NCI-H460 (cell line): Measurements from ENCODE around the gene CDH23. TPM values are rescaled to one million over a fixed set of nuclear protein-coding genes. Genes with fewer than 3 reads are reported as not detected.

Experiments
- DNase-seq: peaks from one replicate; pipeline ENCODE4 v3.0.0-alpha.2; 2016; ENCODE audit warnings: low read depth; ENCODE audit errors: extremely low read depth
- total RNA-seq: library from RNA; depleted of rRNA; stranded (reverse); fragments of >200 nt; shearing (Covaris generic); gene quantifications from 2 replicates; pipeline ENCODE4 v1.2.3, GENCODE V29; 2014

CDH23 gene
- total RNA-seq, 1 experiment from 2014 or later: under 0.01 TPM

- DNase-seq: no peak
These were observed 234.5 kb downstream of the CDH23 start for GRCh38 chr10:71631007-71631861.

GRCh38 chr10:71632200-71632820, 235.6 kb downstream of the CDH23 start:
- DNase-seq: no peak

GRCh38 chr10:71632896-71633600, 236.3 kb downstream of the CDH23 start:
- no peak for DNase-seq

GRCh38 chr10:71633920-71634319, 237.2 kb downstream of the CDH23 start:
- DNase-seq: no peak

GRCh38 chr10:71634531-71635164, 237.9 kb downstream of the CDH23 start:
- no peak for DNase-seq

GRCh38 chr10:71635251-71635866, 238.6 kb downstream of the CDH23 start:
- no peak for DNase-seq

- no peak for DNase-seq
These were observed 239.1 kb downstream of the CDH23 start for GRCh38 chr10:71635867-71636266.

GRCh38 chr10:71636588-71636987, 239.9 kb downstream of the CDH23 start:
- no peak for DNase-seq

GRCh38 chr10:71637305-71637704, 240.6 kb downstream of the CDH23 start:
- DNase-seq: no peak

- DNase-seq: no peak
These were observed 241.5 kb downstream of the CDH23 start for GRCh38 chr10:71638064-71638821.

GRCh38 chr10:71638822-71639719, 242.4 kb downstream of the CDH23 start:
- no peak for DNase-seq

- DNase-seq: no peak
These were observed 243.9 kb downstream of the CDH23 start for GRCh38 chr10:71640607-71641006.

GRCh38 chr10:71641449-71641848, 244.7 kb downstream of the CDH23 start:
- no peak for DNase-seq

GRCh38 chr10:71641986-71642385, 245.3 kb downstream of the CDH23 start:
- DNase-seq: no peak

GRCh38 chr10:71643904-71644303, 247.2 kb downstream of the CDH23 start:
- no peak for DNase-seq

GRCh38 chr10:71644307-71645180, 247.8 kb downstream of the CDH23 start:
- DNase-seq: no peak

GRCh38 chr10:71645185-71645584, 248.5 kb downstream of the CDH23 start:
- DNase-seq: no peak

- DNase-seq: no peak
These were observed 249.3 kb downstream of the CDH23 start for GRCh38 chr10:71646037-71646436.
